Measurements from ENCODE around the gene OR5AN1.
"Not testable (repeated sequence)": the region's sequence is repeated elsewhere in the genome, so short reads cannot be mapped to it uniquely, and the experiment has no call there.

Gene OR5AN1

GRCh38 chr11:59358595-59358994 is at the start of gene OR5AN1:
TSS of gene OR5AN1 (plus strand) at chr11:59358895. CDS start at chr11:59364459, 5,564 bp downstream.
- Histone ChIP-seq H3K4me3 (ENCODE audit: low read depth, low read length) (no peak within 1 kb of the TSS), H3K4me1 (ENCODE audit: control insufficient read depth, insufficient read depth, low read length, unreplicated experiment) (no peaks in the 10 kb centered on the region), H3K27ac (ENCODE audit: low read depth, low read length) (no peak within 1 kb of the TSS), H3K79me2 (ENCODE audit: control insufficient read depth, insufficient read depth, low read length, unreplicated experiment) (no peaks in the 10 kb centered on the region), H3K27me3 (ENCODE audit: insufficient read depth, low read length) (no peaks in the 10 kb centered on the region), H3K36me3 (ENCODE audit: insufficient read depth, low read length) (no peaks in the 10 kb centered on the region), H2AFZ (ENCODE audit: low read length, unreplicated experiment) (no peak within 1 kb of the TSS)

GRCh38 chr11:59335001-59335400 is 23.7 kb upstream of the OR5AN1 start:
- Histone ChIP-seq H2AFZ (ENCODE audit: low read length, unreplicated experiment) (no peak overlapping the region), H3K4me1 (ENCODE audit: control insufficient read depth, insufficient read depth, low read length, unreplicated experiment) (no peaks in the 10 kb centered on the region), H3K27me3 (ENCODE audit: insufficient read depth, low read length) (no peaks in the 10 kb centered on the region), H3K27ac (ENCODE audit: low read depth, low read length) (no peak overlapping the region), H3K36me3 (ENCODE audit: insufficient read depth, low read length) (no peaks in the 10 kb centered on the region), H3K4me3 (ENCODE audit: low read depth, low read length) (no peak overlapping the region), H3K79me2 (ENCODE audit: control insufficient read depth, insufficient read depth, low read length, unreplicated experiment) (no peaks in the 10 kb centered on the region)

- no peaks in the 10 kb centered on the region for H3K79me2 ChIP-seq (ENCODE audit: control insufficient read depth, insufficient read depth, low read length, unreplicated experiment)
- H3K27ac ChIP-seq (ENCODE audit: low read depth, low read length): no peak overlapping the region
- no peaks in the 10 kb centered on the region for H3K36me3 ChIP-seq (ENCODE audit: insufficient read depth, low read length)
- no peaks in the 10 kb centered on the region for H3K4me1 ChIP-seq (ENCODE audit: control insufficient read depth, insufficient read depth, low read length, unreplicated experiment)
- no peaks in the 10 kb centered on the region for H3K27me3 ChIP-seq (ENCODE audit: insufficient read depth, low read length)
- H3K4me3 ChIP-seq (ENCODE audit: low read depth, low read length): no peak overlapping the region
- no peak overlapping the region for H2AFZ ChIP-seq (ENCODE audit: low read length, unreplicated experiment)
Measured at GRCh38 chr11:59336176-59336575, 22.5 kb upstream of the OR5AN1 start.

DNA sequence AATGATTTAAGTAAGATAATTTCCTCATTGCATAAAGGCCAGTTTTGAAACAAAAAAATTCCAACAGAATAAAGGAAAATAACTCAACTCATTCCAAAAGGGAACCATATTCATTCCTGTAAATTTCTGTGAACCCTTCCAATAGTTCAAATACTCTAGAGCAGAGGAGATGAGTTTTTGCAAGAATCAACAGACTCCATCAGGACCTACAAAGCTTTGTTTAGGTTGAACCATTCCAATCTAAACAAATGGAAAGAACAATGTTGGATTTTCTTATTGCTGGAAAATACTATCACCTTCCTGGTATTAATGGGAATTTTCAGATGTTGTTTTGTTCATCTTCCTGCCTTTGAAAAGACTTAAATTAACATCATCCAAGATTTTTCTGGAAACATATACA is 21.8 kb upstream of the OR5AN1 start:
- Histone ChIP-seq H3K36me3 (ENCODE audit: insufficient read depth, low read length) (no peaks in the 10 kb centered on the region), H3K27ac (ENCODE audit: low read depth, low read length) (no peak overlapping the region), H3K79me2 (ENCODE audit: control insufficient read depth, insufficient read depth, low read length, unreplicated experiment) (no peaks in the 10 kb centered on the region), H3K27me3 (ENCODE audit: insufficient read depth, low read length) (no peaks in the 10 kb centered on the region), H3K4me3 (ENCODE audit: low read depth, low read length) (no peak overlapping the region), H3K4me1 (ENCODE audit: control insufficient read depth, insufficient read depth, low read length, unreplicated experiment) (no peaks in the 10 kb centered on the region), H2AFZ (ENCODE audit: low read length, unreplicated experiment) (no peak overlapping the region)

DNA sequence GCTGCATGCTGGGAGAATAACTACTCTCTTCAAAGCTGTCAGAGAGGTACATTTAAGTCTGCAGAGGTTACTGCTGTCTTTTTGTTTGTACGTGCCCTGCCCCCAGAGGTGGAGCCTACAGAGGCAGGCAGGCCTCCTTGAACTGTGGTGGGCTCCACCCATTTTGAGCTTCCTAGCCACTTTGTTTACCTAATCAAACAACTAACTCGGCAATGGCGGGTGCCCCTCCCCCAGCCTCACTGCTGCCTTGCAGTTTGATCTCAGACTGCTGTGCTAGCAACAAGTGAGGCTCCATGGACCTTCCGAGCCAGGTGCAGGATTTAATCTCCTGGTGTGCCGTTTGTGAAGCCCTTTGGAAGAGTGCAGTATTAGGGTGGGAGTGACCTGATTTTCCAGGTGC is 9.0 kb upstream of the OR5AN1 start:
- not testable (repeated sequence) for H3K79me2 ChIP-seq (ENCODE audit: control insufficient read depth, insufficient read depth, low read length, unreplicated experiment); H3K4me1 ChIP-seq (ENCODE audit: control insufficient read depth, insufficient read depth, low read length, unreplicated experiment); H3K4me3 ChIP-seq (ENCODE audit: low read depth, low read length); H3K27ac ChIP-seq (ENCODE audit: low read depth, low read length); H3K27me3 ChIP-seq (ENCODE audit: insufficient read depth, low read length); H2AFZ ChIP-seq (ENCODE audit: low read length, unreplicated experiment); H3K36me3 ChIP-seq (ENCODE audit: insufficient read depth, low read length)

GRCh38 chr11:59355226-59355625 is 3.5 kb upstream of the OR5AN1 start:
- no peaks in the 10 kb centered on the region for H3K27me3 ChIP-seq (ENCODE audit: insufficient read depth, low read length)
- H3K27ac ChIP-seq (ENCODE audit: low read depth, low read length): no peak overlapping the region
- no peaks in the 10 kb centered on the region for H3K36me3 ChIP-seq (ENCODE audit: insufficient read depth, low read length)
- no peaks in the 10 kb centered on the region for H3K79me2 ChIP-seq (ENCODE audit: control insufficient read depth, insufficient read depth, low read length, unreplicated experiment)
- no peak overlapping the region for H3K4me3 ChIP-seq (ENCODE audit: low read depth, low read length)
- H3K4me1 ChIP-seq (ENCODE audit: control insufficient read depth, insufficient read depth, low read length, unreplicated experiment): no peaks in the 10 kb centered on the region
- no peak overlapping the region for H2AFZ ChIP-seq (ENCODE audit: low read length, unreplicated experiment)

DNA sequence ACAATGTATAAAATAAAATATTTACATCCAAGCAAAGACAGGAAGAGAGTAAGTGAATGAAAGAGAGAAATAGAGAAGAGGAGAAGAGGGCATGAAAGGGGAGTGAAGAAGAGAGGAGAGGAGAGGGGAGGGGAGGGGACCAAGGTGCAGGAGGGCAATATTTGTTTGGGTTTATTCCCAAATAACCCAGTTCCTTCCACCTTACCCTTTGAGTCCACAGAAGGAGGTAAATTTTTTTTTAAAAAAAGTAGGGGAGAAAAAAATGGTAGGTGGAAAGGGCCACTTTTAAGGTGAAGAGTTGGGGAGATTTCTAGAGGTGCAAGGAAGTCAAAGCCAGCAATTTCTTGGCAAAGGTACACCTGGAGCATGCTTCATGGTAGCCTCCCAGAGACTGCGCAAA is 2.1 kb upstream of the OR5AN1 start:
- Histone ChIP-seq H3K36me3 (ENCODE audit: insufficient read depth, low read length) (no peaks in the 10 kb centered on the region), H2AFZ (ENCODE audit: low read length, unreplicated experiment) (no peak overlapping the region), H3K27ac (ENCODE audit: low read depth, low read length) (no peak overlapping the region), H3K79me2 (ENCODE audit: control insufficient read depth, insufficient read depth, low read length, unreplicated experiment) (no peaks in the 10 kb centered on the region), H3K4me1 (ENCODE audit: control insufficient read depth, insufficient read depth, low read length, unreplicated experiment) (no peaks in the 10 kb centered on the region), H3K27me3 (ENCODE audit: insufficient read depth, low read length) (no peaks in the 10 kb centered on the region), H3K4me3 (ENCODE audit: low read depth, low read length) (no peak overlapping the region)

- Histone ChIP-seq H3K4me3 (ENCODE audit: low read depth, low read length) (no peak overlapping the region), H3K79me2 (ENCODE audit: control insufficient read depth, insufficient read depth, low read length, unreplicated experiment) (no peaks in the 10 kb centered on the region), H3K4me1 (ENCODE audit: control insufficient read depth, insufficient read depth, low read length, unreplicated experiment) (no peaks in the 10 kb centered on the region), H2AFZ (ENCODE audit: low read length, unreplicated experiment) (no peak overlapping the region), H3K36me3 (ENCODE audit: insufficient read depth, low read length) (no peaks in the 10 kb centered on the region), H3K27me3 (ENCODE audit: insufficient read depth, low read length) (no peaks in the 10 kb centered on the region), H3K27ac (ENCODE audit: low read depth, low read length) (no peak overlapping the region)
Measured at GRCh38 chr11:59358020-59358419, 675 bp upstream of the OR5AN1 start.

GRCh38 chr11:59365232-59366018 is 6.7 kb downstream of the OR5AN1 start:
- no peak overlapping the region for H3K27ac ChIP-seq (ENCODE audit: low read depth, low read length)
- H3K79me2 ChIP-seq (ENCODE audit: control insufficient read depth, insufficient read depth, low read length, unreplicated experiment): no peaks in the 10 kb centered on the region
- no peaks in the 10 kb centered on the region for H3K36me3 ChIP-seq (ENCODE audit: insufficient read depth, low read length)
- no peak overlapping the region for H3K4me3 ChIP-seq (ENCODE audit: low read depth, low read length)
- no peaks in the 10 kb centered on the region for H3K27me3 ChIP-seq (ENCODE audit: insufficient read depth, low read length)
- no peak overlapping the region for H2AFZ ChIP-seq (ENCODE audit: low read length, unreplicated experiment)
- no peaks in the 10 kb centered on the region for H3K4me1 ChIP-seq (ENCODE audit: control insufficient read depth, insufficient read depth, low read length, unreplicated experiment)

DNA sequence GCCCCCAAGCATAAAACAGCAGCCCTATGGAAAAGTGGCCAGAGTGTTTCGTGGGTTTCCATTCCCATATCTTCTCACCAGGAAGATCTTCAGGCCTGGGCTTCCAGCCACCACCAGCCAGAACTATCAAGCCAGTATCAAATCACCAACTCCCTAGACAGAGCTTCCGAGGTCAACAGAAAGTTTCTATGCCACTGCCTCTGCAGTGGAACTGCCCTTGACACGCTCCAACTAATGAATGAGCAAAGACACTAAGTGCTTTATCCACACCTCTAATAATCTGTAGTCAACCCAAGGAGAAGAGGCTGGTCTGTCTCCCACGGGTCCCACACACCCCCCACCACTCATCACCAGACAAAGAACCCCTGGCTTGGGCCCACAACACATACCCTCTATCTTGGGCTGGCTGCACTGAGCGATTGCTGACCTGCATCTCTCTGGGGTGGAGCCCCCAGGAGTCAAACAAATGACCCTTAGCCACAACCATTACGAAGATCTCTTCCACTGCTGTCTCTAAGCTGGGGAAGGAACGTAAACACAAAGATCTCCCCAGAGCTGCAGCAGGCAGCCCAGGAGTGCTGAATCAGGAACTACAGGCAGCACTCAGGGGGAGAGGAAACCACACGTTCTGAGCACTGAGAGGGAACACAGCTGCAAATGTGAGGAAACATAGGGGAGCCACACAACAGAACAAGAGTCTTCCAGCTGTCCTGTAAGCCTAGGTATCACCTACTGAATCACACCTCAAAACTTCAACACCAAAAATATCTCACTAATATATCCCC is 9.7 kb downstream of the OR5AN1 start:
- no peak overlapping the region for H3K4me3 ChIP-seq (ENCODE audit: low read depth, low read length)
- no peaks in the 10 kb centered on the region for H3K27me3 ChIP-seq (ENCODE audit: insufficient read depth, low read length)
- no peaks in the 10 kb centered on the region for H3K4me1 ChIP-seq (ENCODE audit: control insufficient read depth, insufficient read depth, low read length, unreplicated experiment)
- no peak overlapping the region for H3K27ac ChIP-seq (ENCODE audit: low read depth, low read length)
- no peaks in the 10 kb centered on the region for H3K36me3 ChIP-seq (ENCODE audit: insufficient read depth, low read length)
- H2AFZ ChIP-seq (ENCODE audit: low read length, unreplicated experiment): no peak overlapping the region
- H3K79me2 ChIP-seq (ENCODE audit: control insufficient read depth, insufficient read depth, low read length, unreplicated experiment): no peaks in the 10 kb centered on the region

- not testable (repeated sequence) for H3K27me3 ChIP-seq (ENCODE audit: insufficient read depth, low read length); H2AFZ ChIP-seq (ENCODE audit: low read length, unreplicated experiment); H3K4me1 ChIP-seq (ENCODE audit: control insufficient read depth, insufficient read depth, low read length, unreplicated experiment); H3K27ac ChIP-seq (ENCODE audit: low read depth, low read length); H3K79me2 ChIP-seq (ENCODE audit: control insufficient read depth, insufficient read depth, low read length, unreplicated experiment); H3K4me3 ChIP-seq (ENCODE audit: low read depth, low read length); H3K36me3 ChIP-seq (ENCODE audit: insufficient read depth, low read length)
Measured at GRCh38 chr11:59372324-59372723, 13.6 kb downstream of the OR5AN1 start.

Data from ACC112 (cell line).